ENCODE measurements around the gene ITCH. TPM values are rescaled to one million over a fixed set of nuclear protein-coding genes. Genes with fewer than 3 reads are reported as not detected.
A peak's percentile ranks its signal among the peaks of the same experiment; 100 is the strongest.

Gene ITCH
- total RNA-seq, 1 donor from 2014 or later: 96.9 TPM

DNA sequence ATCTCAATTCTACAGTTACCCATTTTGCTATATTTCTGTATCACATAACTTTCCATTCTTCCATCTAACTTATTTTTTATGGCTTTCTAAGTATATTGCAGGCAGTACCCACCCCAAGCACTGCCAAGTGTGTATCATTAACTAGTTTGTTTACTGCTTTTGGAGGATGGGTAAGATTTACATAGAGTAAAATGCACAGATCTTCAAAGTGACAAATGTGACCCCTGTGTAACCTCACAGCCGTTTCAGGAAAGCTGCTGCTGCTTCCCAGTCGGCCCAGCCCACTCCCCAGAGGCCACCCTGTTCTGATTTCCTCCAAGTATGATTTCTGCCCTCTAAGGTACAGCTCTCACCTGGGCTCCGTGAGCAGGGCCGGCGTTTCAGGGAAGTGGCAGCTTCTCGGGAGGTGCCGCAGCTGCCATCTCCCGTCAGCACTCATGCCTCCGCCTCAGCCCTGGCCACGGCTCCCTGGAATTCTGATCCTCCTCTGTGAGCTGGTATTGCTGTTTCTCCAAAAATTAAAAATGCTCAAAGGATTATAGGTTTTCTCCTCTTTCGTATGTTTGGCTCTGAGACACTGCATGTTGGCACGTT, 180.5 kb downstream of the ITCH start:
- TF ChIP-seq, protein P1, sequence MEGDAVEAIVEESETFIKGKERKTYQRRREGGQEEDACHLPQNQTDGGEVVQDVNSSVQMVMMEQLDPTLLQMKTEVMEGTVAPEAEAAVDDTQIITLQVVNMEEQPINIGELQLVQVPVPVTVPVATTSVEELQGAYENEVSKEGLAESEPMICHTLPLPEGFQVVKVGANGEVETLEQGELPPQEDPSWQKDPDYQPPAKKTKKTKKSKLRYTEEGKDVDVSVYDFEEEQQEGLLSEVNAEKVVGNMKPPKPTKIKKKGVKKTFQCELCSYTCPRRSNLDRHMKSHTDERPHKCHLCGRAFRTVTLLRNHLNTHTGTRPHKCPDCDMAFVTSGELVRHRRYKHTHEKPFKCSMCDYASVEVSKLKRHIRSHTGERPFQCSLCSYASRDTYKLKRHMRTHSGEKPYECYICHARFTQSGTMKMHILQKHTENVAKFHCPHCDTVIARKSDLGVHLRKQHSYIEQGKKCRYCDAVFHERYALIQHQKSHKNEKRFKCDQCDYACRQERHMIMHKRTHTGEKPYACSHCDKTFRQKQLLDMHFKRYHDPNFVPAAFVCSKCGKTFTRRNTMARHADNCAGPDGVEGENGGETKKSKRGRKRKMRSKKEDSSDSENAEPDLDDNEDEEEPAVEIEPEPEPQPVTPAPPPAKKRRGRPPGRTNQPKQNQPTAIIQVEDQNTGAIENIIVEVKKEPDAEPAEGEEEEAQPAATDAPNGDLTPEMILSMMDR (IDR thresholded peaks at IDR 0.05): no peak
- Mint-ChIP-seq H3K27me3 (ENCODE audit: low read depth) (no peaks in the 10 kb centered on the region), H3K36me3 (ENCODE audit: low read depth) (peaks cover 31% of the 10 kb centered on the region), H3K9me3 (ENCODE audit: low read depth) (no peaks in the 10 kb centered on the region), H3K4me1 (ENCODE audit: low read depth) (no peaks in the 10 kb centered on the region), H3K27ac (ENCODE audit: unreplicated experiment) (no peak overlapping the region), H3K4me3 (ENCODE audit: unreplicated experiment) (no peak overlapping the region)
- DNase-seq (ENCODE audit: low spot score): peak; percentile 77

DNA sequence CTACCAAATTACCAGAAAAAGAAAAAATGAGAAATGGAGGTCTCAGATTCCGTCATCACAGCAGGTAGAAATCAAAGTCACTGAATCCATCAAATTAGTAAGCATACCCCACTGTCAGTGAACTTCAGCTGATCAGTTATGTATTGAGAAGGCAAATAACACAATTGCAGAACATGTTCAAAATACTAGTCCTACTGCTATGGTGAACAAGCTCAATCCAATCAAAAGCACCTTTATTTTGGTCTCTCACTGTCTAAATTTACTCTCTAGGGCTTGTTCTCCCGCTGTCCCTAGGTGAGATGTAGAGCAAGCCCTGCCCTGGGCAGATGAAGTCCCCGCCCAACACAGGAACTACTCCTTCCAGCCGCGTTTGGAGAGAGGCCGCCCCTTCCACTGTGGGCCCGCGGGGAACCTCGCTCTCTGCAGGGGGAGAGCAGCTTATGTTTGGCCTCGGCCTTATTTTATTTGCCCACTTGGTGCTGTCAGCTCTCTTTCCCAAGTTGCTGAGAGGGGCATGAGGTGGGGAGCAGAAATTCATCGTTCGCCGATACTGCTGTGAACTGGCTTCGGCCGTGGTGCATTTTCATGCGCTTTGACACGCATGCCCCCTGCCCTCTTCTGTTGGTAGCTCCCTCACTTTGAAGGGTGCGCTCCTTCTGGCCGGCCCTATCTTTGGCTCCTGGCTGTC, 181.2 kb downstream of the ITCH start:
- Mint-ChIP-seq H3K9me3 (ENCODE audit: low read depth) (no peaks in the 10 kb centered on the region), H3K4me1 (ENCODE audit: low read depth) (no peaks in the 10 kb centered on the region), H3K27ac (ENCODE audit: unreplicated experiment) (no peak overlapping the region), H3K4me3 (ENCODE audit: unreplicated experiment) (no peak overlapping the region), H3K27me3 (ENCODE audit: low read depth) (no peaks in the 10 kb centered on the region), H3K36me3 (ENCODE audit: low read depth) (peaks cover 24% of the 10 kb centered on the region)
- TF ChIP-seq, protein P1 (IDR thresholded peaks at IDR 0.05): no peak
- peak; percentile 78 for DNase-seq (ENCODE audit: low spot score)

DNA sequence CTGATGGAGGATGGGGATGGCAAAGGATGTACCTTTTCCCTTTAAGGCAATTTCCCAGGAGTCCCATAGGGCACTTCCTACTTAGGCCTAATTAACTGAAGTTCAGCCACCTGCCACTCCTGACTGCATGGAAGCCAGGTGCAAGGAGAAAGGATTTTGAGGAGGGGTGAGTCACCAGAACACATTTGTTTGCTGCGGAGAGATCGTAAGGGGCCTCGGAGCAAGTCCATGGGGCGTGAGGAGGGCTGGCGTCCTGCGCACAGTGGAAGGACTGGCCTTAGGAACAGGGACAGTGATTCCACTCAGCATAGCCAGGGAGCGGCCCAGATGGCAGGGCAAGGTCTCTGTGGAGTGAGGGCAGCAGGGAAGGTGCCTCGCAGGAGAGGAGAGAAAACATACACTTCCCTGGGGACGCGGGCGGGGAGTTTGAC, 183.7 kb downstream of the ITCH start:
- H3K9me3 Mint-ChIP-seq (ENCODE audit: low read depth): no peaks in the 10 kb centered on the region
- no peak overlapping the region for H3K27ac Mint-ChIP-seq (ENCODE audit: unreplicated experiment)
- no peak overlapping the region for H3K4me3 Mint-ChIP-seq (ENCODE audit: unreplicated experiment)
- no peaks in the 10 kb centered on the region for H3K4me1 Mint-ChIP-seq (ENCODE audit: low read depth)
- H3K27me3 Mint-ChIP-seq (ENCODE audit: low read depth): no peaks in the 10 kb centered on the region
- DNase-seq (ENCODE audit: low spot score): peak; percentile 78
- peaks cover 7% of the 10 kb centered on the region for H3K36me3 Mint-ChIP-seq (ENCODE audit: low read depth)
- TF ChIP-seq, protein P1 (IDR thresholded peaks at IDR 0.05): no peak

DNA sequence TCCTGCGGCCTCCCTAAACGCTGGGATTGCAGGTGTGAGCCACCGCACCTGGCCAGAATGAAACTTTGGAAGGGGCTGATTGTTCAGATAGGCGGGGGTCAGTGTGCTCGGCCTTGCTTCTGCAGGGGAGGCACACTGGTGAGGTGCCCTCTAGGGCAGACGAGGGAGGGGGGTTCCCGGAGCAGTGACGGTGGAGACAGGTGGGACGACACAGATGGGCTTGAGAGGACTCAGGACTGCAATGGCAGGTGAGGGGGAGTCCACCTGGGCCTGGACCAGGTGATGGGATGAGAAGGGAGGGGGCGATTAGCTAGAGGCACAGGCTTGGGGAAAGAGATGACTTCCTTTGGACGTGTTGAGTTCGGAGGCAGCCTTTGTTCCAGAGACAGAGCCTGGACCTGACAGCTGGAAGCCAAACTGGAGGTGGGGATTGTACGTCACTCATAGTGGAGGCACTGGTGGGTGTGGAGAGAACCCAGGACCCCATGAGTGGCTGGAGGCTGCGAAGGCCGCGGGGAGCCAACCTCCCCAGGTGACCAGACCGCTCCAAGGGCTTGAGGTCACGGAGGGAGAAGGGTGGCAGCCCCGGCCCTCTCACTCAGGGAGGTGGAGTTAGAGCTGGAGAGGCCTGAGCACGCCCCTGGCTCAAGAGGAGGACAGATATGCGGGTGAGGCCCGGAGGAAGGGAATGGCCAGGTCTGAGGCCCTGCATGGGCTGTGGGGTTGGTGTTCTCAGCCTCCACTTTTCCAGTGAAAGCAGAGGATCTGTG, 185.0 kb downstream of the ITCH start:
- H3K4me1 Mint-ChIP-seq (ENCODE audit: low read depth): no peaks in the 10 kb centered on the region
- H3K27ac Mint-ChIP-seq (ENCODE audit: unreplicated experiment): no peak overlapping the region
- DNase-seq (ENCODE audit: low spot score): peak; percentile 91
- no peaks in the 10 kb centered on the region for H3K27me3 Mint-ChIP-seq (ENCODE audit: low read depth)
- no peak overlapping the region for H3K4me3 Mint-ChIP-seq (ENCODE audit: unreplicated experiment)
- TF ChIP-seq, protein P1 (IDR thresholded peaks at IDR 0.05): no peak
- H3K36me3 Mint-ChIP-seq (ENCODE audit: low read depth): peaks cover 2% of the 10 kb centered on the region
- no peaks in the 10 kb centered on the region for H3K9me3 Mint-ChIP-seq (ENCODE audit: low read depth)

DNA sequence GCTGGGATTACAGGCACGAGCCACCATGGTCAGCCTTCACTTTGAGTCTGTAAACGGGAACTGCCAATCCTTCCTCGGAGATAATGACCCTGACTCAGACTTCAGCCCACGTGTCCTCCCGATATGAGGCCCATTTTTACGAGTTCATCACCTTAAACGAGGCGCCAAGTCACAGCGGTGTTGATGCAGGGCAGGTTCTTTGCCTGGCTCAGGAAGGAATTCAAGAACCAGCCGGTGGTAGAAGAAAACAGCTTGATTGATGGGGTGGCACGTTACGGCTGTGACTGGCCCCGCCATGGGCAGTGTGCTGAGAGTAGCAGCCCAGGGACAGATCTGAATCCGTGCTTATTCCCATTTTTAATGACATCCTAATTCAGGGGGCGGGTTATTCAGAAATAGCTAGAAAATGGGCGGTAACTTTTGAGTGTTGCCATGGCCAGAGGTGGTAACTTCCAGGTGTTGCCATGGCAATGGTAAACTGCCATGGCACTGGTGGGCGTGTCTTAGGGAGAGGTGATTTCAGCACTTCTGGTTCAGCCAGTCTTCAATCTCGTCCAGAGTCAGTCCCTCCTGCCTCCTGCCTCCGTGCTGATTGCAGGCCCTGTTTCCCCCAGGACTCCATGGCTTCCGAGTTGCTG, 186.3 kb downstream of the ITCH start:
- Mint-ChIP-seq H3K27ac (ENCODE audit: unreplicated experiment) (no peak overlapping the region), H3K4me1 (ENCODE audit: low read depth) (peaks cover 4% of the 10 kb centered on the region), H3K4me3 (ENCODE audit: unreplicated experiment) (no peak overlapping the region), H3K36me3 (ENCODE audit: low read depth) (peaks cover 2% of the 10 kb centered on the region), H3K9me3 (ENCODE audit: low read depth) (no peaks in the 10 kb centered on the region), H3K27me3 (ENCODE audit: low read depth) (no peaks in the 10 kb centered on the region)
- no peak for DNase-seq (ENCODE audit: low spot score)
- TF ChIP-seq, protein P1 (IDR thresholded peaks at IDR 0.05): no peak

Data from chondrocyte (in vitro differentiated cells).